Stimulated activated CD8-positive, alpha-beta memory T cell treated with anti-CD3 and anti-CD28 coated beads, Interleukin-7, amount 100 ng/mL, for 1 hour (primary cell): Measurements from ENCODE around the gene MAPK6.

Experiments
- DNase-seq, 2 donors: peaks; one replicate each; pipeline ENCODE4 v3.0.0-alpha.2; 2020; ENCODE audit warnings: low read depth in 2 of 2

Gene MAPK6

GRCh38 chr15:52102463-52102862 is 83.4 kb downstream of the MAPK6 start:
- DNase-seq: no peak

GRCh38 chr15:52103217-52104207 is 84.5 kb downstream of the MAPK6 start:
- no peak for DNase-seq

- DNase-seq: no peak
Observed at GRCh38 chr15:52104532-52105004, 85.5 kb downstream of the MAPK6 start.

GRCh38 chr15:52105846-52106245 is 86.8 kb downstream of the MAPK6 start:
- no peak for DNase-seq

- no peak for DNase-seq
Observed at GRCh38 chr15:52106641-52107040, 87.6 kb downstream of the MAPK6 start.

GRCh38 chr15:52107238-52107637 is 88.2 kb downstream of the MAPK6 start:
- no peak for DNase-seq

GRCh38 chr15:52109559-52110451 is 90.8 kb downstream of the MAPK6 start:
- DNase-seq: no peak

- no peak for DNase-seq
Observed at GRCh38 chr15:52111517-52112202, 92.6 kb downstream of the MAPK6 start.

- DNase-seq: no peak
Observed at GRCh38 chr15:52112203-52112750, 93.3 kb downstream of the MAPK6 start.

GRCh38 chr15:52113235-52113634 is 94.2 kb downstream of the MAPK6 start:
- DNase-seq: no peak

- no peak for DNase-seq
Observed at GRCh38 chr15:52113708-52114107, 94.7 kb downstream of the MAPK6 start.

GRCh38 chr15:52114261-52115055 is 95.4 kb downstream of the MAPK6 start:
- DNase-seq: no peak

GRCh38 chr15:52115598-52116427 is 96.8 kb downstream of the MAPK6 start:
- DNase-seq: no peak
